Activated CD4-positive, alpha-beta T cell treated with anti-CD3 and anti-CD28 coated beads for 1 hour (primary cell): ENCODE measurements around the gene RIT1.

Experiments used
- DNase-seq: peaks from one replicate; pipeline ENCODE4 v3.0.0-alpha.2; 2020

Gene RIT1

DNA sequence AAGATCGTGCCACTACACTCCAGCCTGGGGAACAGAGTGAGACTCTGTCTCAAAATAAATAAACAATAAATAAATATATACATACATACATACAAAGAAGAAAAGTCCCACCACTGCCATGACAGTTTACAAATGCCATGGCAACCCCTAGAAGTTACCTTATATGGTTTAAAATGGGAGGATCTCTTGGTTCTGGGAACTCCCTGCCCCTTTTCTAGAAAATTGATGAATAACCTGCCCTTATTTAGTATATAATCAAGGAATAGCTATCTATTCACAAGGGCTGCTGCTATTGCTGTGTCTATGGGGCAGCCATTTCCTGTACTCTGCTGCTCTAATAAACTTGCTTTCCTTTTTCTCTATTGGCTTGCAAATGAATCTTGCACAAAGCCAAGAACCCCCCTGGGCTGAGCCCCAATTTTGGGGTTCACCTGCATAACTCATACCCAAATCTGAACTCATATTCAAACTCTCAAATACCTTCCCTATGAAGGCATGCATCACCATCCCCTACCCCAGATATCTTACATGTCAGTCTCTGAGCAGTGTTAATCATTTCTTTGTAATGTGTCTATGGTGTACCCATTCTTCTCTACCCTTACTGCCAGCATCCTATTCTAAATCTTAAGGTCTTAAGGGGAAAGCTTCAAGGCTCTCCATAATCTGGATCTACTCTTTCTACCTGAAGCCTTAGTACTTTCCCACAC, 63.2 kb downstream of the RIT1 start:
- DNase-seq, result no peak
